ENCODE measurements around the gene RASA3. TPM values are rescaled to one million over a fixed set of nuclear protein-coding genes. Genes with fewer than 3 reads are reported as not detected.

Gene RASA3
- total and polyA plus RNA-seq, 12 donors, result 6.8 to 16.9 (median 10.3) TPM

DNA sequence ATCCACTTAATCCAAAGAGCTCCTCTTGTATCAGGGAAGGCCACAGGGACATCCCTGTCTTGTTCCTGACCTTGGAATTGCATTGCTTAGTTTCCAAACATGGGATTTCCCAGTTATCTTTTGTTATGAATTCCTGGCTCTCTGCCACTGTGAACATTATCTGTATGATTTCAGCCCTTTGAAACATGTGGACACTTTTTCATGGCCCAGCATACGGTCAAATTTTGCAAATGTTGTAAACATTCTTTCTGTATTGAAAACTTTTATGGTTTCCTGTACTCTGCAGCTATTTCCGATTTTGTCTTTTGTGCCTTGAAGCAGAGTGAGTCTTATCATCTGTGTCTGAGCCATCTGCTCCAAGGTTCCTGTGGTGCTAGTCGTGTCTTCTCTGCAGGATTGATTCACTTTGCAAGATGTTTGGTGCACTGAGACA is 42.1 kb upstream of the RASA3 start:
- ATAC-seq, result no peak
- Histone ChIP-seq H3K36me3 (no peaks in the 10 kb centered on the region), H3K4me3 (no peak overlapping the region), H3K4me1 (no peaks in the 10 kb centered on the region), H3K27ac (no peak overlapping the region), H3K9me3 (peaks cover 0 to 31% (median 19%) of the 10 kb centered on the region in 11 donors), H3K27me3 (peaks cover 0 to 12% (median 0%) of the 10 kb centered on the region in 7 donors)
- TF ChIP-seq, protein P1, sequence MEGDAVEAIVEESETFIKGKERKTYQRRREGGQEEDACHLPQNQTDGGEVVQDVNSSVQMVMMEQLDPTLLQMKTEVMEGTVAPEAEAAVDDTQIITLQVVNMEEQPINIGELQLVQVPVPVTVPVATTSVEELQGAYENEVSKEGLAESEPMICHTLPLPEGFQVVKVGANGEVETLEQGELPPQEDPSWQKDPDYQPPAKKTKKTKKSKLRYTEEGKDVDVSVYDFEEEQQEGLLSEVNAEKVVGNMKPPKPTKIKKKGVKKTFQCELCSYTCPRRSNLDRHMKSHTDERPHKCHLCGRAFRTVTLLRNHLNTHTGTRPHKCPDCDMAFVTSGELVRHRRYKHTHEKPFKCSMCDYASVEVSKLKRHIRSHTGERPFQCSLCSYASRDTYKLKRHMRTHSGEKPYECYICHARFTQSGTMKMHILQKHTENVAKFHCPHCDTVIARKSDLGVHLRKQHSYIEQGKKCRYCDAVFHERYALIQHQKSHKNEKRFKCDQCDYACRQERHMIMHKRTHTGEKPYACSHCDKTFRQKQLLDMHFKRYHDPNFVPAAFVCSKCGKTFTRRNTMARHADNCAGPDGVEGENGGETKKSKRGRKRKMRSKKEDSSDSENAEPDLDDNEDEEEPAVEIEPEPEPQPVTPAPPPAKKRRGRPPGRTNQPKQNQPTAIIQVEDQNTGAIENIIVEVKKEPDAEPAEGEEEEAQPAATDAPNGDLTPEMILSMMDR (IDR thresholded peaks at IDR 0.05), result no peak
- no peak for DNase-seq
- WGBS, 2 donors, result 26 to 39% methylated on average over 3 of the region's 3 CpGs
- intact Hi-C loops (cut with DNase I), result no loop called here

DNA sequence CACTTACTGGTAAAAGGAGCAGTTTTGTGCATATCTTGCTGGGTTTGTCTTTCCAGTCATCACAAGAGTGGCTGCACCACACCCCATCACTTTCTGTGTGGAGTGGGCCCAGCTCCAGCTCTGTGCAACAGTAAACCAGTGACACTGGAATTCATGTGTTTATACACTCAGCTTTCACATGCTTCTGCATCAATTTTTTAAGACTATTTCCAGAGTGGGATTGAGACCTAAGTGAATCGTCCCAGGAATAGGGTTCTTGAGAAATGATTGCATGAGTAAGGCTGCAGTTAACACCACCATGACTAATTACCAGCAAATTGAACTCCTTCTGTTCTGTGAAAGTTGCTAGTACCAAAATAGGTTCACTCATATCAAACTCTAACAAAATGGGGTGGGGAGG is 41.3 kb upstream of the RASA3 start:
- 65 to 73% methylated on average over 1 of the region's 1 CpG for WGBS, 2 donors
- TF ChIP-seq, protein P1 (IDR thresholded peaks at IDR 0.05), result no peak
- no peaks in the 10 kb centered on the region for H3K36me3 ChIP-seq
- intact Hi-C loops (cut with DNase I), result no loop called here
- no peak overlapping the region for H3K4me3 ChIP-seq
- peaks cover 0 to 31% (median 19%) of the 10 kb centered on the region in 11 donors for H3K9me3 ChIP-seq
- no peak for ATAC-seq
- no peak overlapping the region for H3K27ac ChIP-seq
- no peak for DNase-seq
- H3K27me3 ChIP-seq, result peaks cover 0 to 12% (median 0%) of the 10 kb centered on the region in 7 donors
- H3K4me1 ChIP-seq, result no peaks in the 10 kb centered on the region

DNA sequence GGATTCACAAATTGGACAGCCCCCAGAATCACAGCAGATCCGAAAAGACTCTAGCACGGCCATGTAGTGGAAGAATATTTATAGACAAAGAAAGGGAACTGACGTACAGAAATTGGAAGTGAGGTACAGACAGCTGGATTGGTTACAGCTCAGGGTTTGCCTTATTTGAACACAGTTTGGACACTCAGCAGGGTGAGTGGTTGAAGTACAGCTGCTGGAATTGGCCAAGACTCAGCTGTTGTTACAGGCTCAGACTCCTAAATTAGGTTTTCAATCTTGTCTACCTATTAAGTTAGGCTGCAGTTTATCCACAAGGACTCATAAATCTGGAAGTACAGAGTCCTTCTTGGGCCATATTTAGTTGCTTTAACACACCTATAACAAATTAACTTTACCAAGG is 40.8 kb upstream of the RASA3 start:
- Histone ChIP-seq H3K4me3 (no peak overlapping the region), H3K36me3 (no peaks in the 10 kb centered on the region), H3K27me3 (peaks cover 0 to 7% (median 0%) of the 10 kb centered on the region in 7 donors), H3K9me3 (peaks cover 0 to 31% (median 19%) of the 10 kb centered on the region in 11 donors), H3K27ac (no peak overlapping the region), H3K4me1 (no peaks in the 10 kb centered on the region)
- TF ChIP-seq, protein P1 (IDR thresholded peaks at IDR 0.05), result no peak
- 71 to 84% methylated on average over 3 of the region's 3 CpGs for WGBS, 2 donors
- no peak for DNase-seq
- intact Hi-C loops (cut with DNase I), result no loop called here
- no peak for ATAC-seq

DNA sequence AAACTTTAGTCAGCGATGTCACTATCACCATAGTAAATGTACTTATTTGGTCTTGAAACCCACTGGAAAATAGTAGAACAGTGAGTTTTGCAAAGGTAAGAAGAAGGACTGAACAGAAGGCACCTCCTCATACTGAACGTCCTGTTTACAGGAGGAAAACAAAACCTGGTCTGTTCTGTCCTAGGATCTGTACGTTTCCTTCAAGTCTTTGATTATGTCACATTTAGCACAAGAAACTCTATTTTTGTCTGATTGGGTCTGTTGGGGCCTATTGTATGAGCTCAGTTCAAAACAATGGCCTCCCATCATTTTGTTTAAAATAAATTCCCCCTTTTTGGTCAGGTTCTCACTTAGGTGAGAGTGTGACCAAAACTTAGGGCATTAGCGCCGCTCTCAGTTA is 35.5 kb upstream of the RASA3 start:
- DNase-seq (no peak), ATAC-seq (no peak)
- Histone ChIP-seq H3K36me3 (no peaks in the 10 kb centered on the region), H3K4me1 (peaks cover 0 to 20% (median 9%) of the 10 kb centered on the region in 9 donors), H3K4me3 (no peak overlapping the region), H3K27me3 (peaks cover 0 to 19% (median 11%) of the 10 kb centered on the region in 7 donors), H3K27ac (peak overlapping the region in 1 of 10 donors; percentile 7), H3K9me3 (peaks cover 0 to 18% (median 5%) of the 10 kb centered on the region in 11 donors)
- 91 to 92% methylated on average over 5 of the region's 5 CpGs for WGBS, 2 donors
- intact Hi-C loops (cut with DNase I), result no loop called here
- TF ChIP-seq, protein P1 (IDR thresholded peaks at IDR 0.05), result no peak

All from heart right ventricle (tissue), 16 donors.